Mucosa of stomach (tissue), 1 donor: Measurements from ENCODE around the gene CALM3.
A peak's percentile ranks its signal among the peaks of the same experiment; 100 is the strongest.

Experiments used
- H3K27me3 ChIP-seq: one replicate; pipeline ENCODE4 v1.7.0; 2013; ENCODE audit warnings: mild to moderate bottlenecking, low read length; ENCODE audit not compliant: control insufficient read depth, insufficient read depth
- H3K36me3 ChIP-seq: one replicate; pipeline ENCODE4 v1.7.0; 2013; ENCODE audit warnings: low read length; ENCODE audit not compliant: control insufficient read depth, insufficient read depth
- H3K4me1 ChIP-seq: one replicate; pipeline ENCODE4 v1.7.0; 2013; ENCODE audit warnings: mild to moderate bottlenecking, low read length; ENCODE audit not compliant: control insufficient read depth, insufficient read depth
- H3K4me3 ChIP-seq: one replicate; pipeline ENCODE4 v1.7.0; 2013; ENCODE audit warnings: low read length
- H3K9ac ChIP-seq: one replicate; pipeline ENCODE4 v1.7.0; 2013; ENCODE audit warnings: mild to moderate bottlenecking, low read length, moderate library complexity
- H3K9me3 ChIP-seq: one replicate; pipeline ENCODE4 v1.7.0; 2013; ENCODE audit warnings: mild to moderate bottlenecking, low read length, moderate library complexity; ENCODE audit not compliant: control insufficient read depth
- donor health status: Pancreatic carcinoma.

The CALM3 gene

DNA sequence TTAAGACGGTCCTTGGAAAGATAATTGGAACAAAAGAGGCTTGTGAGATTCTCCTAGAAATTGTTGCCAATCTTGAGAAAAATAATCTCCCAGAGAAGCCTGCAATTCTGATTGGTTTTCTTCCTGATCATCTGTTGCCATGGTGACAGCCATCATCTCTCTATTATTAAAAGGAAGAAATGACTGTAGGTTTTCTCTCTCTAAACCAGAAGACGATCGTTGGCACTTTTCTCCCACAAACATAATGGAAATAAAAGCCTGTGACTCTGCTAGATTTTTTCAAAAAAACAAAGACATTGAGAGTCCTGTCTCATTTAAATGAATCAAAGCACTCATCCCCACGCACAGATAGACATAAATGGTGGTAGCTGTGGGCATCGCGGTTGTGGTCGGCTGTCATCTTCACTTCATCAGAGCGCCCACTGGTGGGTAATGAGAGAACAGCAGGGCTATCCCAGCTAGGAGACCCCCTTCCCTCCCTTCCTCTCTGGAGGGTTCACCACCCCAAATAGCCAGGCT lies 21.7 kb upstream of the CALM3 start:
- H3K4me1 ChIP-seq, result no peaks in the 10 kb centered on the region
- no peaks in the 10 kb centered on the region for H3K36me3 ChIP-seq
- no peak overlapping the region for H3K4me3 ChIP-seq
- no peaks in the 10 kb centered on the region for H3K27me3 ChIP-seq
- H3K9ac ChIP-seq, result no peak overlapping the region
- no peaks in the 10 kb centered on the region for H3K9me3 ChIP-seq

DNA sequence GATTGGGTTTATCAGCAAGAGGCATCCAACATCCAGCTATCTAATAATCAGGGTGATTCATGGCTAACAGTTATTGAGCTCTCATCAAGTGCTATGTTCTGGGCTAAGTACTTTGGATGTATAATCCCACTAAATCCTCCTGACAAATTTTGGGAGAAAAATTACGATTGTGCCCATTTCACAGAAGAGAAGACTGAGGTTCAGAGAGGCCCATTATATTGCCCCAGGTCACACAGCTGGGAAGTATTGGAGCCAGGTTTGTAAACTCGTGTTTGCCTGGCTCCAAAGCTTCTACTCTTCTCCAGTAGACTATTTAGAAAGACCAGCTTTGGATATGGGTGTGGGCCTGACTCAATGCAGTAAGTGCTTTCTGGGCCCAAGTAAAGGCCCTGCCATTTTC lies 20.9 kb upstream of the CALM3 start:
- H3K4me3 ChIP-seq, result no peak overlapping the region
- H3K36me3 ChIP-seq, result no peaks in the 10 kb centered on the region
- H3K4me1 ChIP-seq, result no peaks in the 10 kb centered on the region
- no peaks in the 10 kb centered on the region for H3K9me3 ChIP-seq
- no peaks in the 10 kb centered on the region for H3K27me3 ChIP-seq
- H3K9ac ChIP-seq, result no peak overlapping the region

DNA sequence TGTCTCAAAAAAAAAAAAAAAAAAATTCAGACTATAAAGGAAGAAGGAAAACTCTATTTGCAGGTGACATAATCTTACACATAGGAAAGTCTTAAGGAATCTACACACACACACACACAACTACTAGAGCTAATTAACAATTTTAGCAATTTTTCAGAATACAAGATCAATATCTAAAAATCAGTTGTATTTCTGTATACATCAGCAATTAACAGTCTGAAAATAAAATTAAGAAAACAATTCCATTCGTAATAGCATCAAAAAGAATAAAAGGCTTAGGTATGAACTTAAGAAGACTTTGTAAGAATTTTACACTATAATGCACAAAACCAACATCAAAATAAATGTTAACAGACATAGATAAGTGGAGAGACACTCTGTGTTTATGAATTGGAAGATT lies 15.6 kb upstream of the CALM3 start:
- no peaks in the 10 kb centered on the region for H3K36me3 ChIP-seq
- no peak overlapping the region for H3K9ac ChIP-seq
- no peaks in the 10 kb centered on the region for H3K27me3 ChIP-seq
- H3K9me3 ChIP-seq, result no peaks in the 10 kb centered on the region
- no peaks in the 10 kb centered on the region for H3K4me1 ChIP-seq
- H3K4me3 ChIP-seq, result no peak overlapping the region

DNA sequence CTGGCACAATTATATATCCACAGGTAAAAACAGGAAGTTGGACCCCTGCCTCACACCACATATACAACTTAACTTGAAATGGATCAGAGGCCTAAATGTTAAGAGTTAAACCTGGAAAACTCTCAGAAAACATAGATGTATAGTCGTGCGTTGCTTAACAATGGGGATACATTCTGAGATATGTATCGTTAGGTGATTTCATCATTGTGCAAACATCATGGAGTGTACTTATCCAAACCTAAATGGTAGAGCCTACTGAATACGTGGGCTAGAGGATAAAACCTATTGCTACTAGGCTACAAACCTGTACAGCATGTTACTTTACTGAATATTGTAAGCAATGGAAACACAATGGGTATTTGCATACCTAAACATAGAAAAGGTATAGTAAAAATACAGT lies 14.8 kb upstream of the CALM3 start:
- H3K9me3 ChIP-seq, result no peaks in the 10 kb centered on the region
- H3K4me3 ChIP-seq, result no peak overlapping the region
- no peaks in the 10 kb centered on the region for H3K36me3 ChIP-seq
- H3K27me3 ChIP-seq, result no peaks in the 10 kb centered on the region
- no peak overlapping the region for H3K9ac ChIP-seq
- H3K4me1 ChIP-seq, result no peaks in the 10 kb centered on the region

DNA sequence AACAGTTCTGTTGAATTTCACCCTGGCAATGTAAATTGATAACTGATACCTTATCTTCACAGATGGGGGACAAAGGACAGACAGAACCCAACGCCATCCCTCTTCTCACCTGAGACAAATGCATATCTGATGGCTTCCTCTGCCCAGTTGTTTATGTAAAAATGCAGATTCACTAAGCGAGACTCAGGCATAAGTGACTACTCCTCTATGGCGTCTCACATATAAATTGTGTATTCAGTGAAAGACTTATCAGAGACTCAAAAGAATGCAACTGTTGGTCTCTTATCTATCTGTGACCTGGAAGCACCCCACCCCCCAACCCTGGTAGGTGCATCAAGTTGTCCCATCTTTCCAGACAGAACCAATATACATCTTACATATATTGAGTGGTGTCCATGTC lies 13.3 kb upstream of the CALM3 start:
- Histone ChIP-seq H3K9me3 (no peaks in the 10 kb centered on the region), H3K36me3 (no peaks in the 10 kb centered on the region), H3K27me3 (no peaks in the 10 kb centered on the region), H3K4me3 (no peak overlapping the region), H3K4me1 (peaks cover 2% of the 10 kb centered on the region), H3K9ac (no peak overlapping the region)

DNA sequence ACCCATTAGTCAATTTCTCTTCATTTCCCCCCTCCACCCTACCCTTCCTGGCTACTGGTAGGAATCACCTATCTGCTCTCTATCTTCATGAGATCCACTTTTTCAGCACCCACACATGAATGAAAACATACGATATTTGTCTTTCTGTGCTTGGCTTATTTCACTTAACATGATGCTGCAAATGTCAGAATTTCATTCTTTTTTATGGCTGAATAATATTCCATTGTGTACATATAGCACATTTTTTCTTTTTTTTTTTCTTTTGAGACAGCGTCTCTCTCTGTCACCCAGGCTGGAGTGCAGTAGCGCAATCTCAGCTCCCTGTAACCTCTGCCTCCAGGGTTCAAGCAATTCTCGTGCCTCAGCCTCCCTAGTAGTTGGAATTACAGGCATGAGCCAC lies 9.9 kb upstream of the CALM3 start:
- Histone ChIP-seq H3K9ac (no peak overlapping the region), H3K9me3 (no peaks in the 10 kb centered on the region), H3K27me3 (no peaks in the 10 kb centered on the region), H3K36me3 (no peaks in the 10 kb centered on the region), H3K4me1 (peaks cover 4% of the 10 kb centered on the region), H3K4me3 (no peak overlapping the region)

DNA sequence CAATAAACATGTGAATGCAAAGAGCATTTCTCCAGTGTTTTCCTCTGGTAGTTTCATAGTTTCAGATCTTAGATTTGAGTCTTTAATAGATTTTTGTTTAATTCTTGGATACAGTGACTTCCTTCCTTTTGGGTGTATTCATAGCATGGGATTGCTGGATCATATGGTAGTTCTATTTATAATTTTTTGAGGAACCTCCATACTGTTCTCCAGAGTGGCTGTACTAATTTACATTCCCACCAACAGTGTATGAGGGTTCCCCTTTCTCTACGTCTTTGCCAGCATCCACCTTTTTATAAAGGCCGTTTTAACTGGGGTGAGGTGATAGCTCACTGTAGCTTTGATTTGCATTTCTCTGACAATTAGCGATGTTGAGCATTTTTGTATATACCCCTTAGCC lies 9.3 kb upstream of the CALM3 start:
- H3K36me3 ChIP-seq, result no peaks in the 10 kb centered on the region
- no peaks in the 10 kb centered on the region for H3K9me3 ChIP-seq
- no peak overlapping the region for H3K9ac ChIP-seq
- no peaks in the 10 kb centered on the region for H3K27me3 ChIP-seq
- no peak overlapping the region for H3K4me3 ChIP-seq
- peaks cover 4% of the 10 kb centered on the region for H3K4me1 ChIP-seq

DNA sequence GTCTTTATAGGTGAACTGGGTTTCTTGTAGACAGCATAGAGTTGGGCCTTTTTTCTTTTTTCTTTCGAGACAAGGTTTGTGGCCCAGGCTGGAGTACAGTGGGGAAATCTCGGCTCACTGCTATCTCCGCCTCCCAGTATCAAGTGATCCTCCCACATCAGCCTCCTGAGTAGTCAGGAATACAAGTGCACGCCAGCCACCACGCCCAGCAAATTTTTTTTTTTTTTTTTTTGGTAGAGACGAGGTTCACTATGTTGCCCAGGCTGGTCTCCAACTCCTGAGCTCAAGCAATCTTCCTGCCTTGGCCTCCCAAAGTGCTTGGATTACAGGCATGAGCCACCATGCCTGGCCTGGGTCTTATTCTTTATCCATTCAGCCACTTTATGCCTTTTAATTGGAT lies 5.1 kb upstream of the CALM3 start:
- Histone ChIP-seq H3K9me3 (no peaks in the 10 kb centered on the region), H3K36me3 (no peaks in the 10 kb centered on the region), H3K4me3 (no peak overlapping the region), H3K27me3 (no peaks in the 10 kb centered on the region), H3K4me1 (peaks cover 11% of the 10 kb centered on the region), H3K9ac (no peak overlapping the region)

DNA sequence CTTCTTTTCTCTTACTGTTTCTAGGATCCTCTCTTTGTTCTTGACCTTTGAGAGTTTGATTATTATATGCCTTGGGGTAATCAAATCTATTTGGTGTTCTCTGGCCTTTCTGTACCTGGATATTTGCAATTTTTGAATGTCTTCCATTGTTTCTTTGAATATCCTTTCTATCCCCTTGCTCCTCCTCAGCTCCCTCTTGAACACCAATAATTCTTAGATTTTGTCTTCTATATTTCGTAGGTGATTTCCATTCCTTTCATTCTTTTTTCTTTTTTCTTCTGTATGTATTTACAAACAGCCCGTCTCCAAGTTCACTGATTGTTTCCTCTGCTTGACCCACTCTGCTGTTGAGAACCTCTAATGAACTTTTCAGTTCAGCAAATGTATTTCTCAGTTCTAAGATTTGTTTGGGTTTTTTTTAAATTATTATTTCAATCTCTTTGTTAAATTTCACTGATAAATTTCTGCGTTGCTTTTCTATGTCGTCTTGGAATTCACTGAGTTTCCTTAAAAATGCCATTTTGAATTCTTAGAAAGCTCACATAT lies 2.7 kb upstream of the CALM3 start:
- H3K9me3 ChIP-seq, result no peaks in the 10 kb centered on the region
- H3K27me3 ChIP-seq, result no peaks in the 10 kb centered on the region
- no peak overlapping the region for H3K9ac ChIP-seq
- H3K4me1 ChIP-seq, result peaks cover 12% of the 10 kb centered on the region
- H3K36me3 ChIP-seq, result no peaks in the 10 kb centered on the region
- H3K4me3 ChIP-seq, result no peak overlapping the region

DNA sequence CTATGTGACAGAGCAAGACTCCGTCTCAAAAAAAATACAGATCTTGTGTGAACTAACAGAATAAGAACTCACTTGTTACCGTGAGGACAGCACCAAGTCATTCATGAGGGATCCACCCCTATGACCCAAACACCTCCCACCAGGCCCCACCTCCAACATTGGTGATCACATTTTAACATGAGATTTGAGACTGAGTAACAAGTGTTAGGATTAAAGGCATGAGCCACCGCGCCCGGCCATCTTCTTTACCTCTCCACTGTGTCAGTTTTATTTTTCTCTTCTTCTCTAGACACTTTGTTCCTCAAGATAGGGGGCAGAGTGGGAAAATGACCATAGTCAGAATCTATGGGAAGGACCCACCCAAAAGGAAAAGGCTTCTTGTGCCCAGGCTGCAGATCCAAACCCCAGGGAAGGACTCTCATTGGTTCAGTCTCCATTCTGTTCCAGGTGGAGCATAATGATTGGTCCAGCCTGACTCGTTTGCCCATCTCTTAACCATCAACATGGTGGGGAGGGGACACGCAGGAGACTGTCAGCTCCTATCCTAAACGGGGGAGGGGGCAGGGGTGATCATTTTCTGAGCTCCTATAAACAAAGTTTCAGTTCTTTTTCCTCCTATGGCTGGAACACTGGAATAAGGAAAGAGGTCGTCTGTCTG lies 1.3 kb upstream of the CALM3 start:
- Histone ChIP-seq H3K4me1 (peaks cover 21% of the 10 kb centered on the region), H3K4me3 (peak overlapping the region; percentile 84), H3K9me3 (no peaks in the 10 kb centered on the region), H3K27me3 (no peaks in the 10 kb centered on the region), H3K36me3 (no peaks in the 10 kb centered on the region), H3K9ac (peak overlapping the region; percentile 98)

DNA sequence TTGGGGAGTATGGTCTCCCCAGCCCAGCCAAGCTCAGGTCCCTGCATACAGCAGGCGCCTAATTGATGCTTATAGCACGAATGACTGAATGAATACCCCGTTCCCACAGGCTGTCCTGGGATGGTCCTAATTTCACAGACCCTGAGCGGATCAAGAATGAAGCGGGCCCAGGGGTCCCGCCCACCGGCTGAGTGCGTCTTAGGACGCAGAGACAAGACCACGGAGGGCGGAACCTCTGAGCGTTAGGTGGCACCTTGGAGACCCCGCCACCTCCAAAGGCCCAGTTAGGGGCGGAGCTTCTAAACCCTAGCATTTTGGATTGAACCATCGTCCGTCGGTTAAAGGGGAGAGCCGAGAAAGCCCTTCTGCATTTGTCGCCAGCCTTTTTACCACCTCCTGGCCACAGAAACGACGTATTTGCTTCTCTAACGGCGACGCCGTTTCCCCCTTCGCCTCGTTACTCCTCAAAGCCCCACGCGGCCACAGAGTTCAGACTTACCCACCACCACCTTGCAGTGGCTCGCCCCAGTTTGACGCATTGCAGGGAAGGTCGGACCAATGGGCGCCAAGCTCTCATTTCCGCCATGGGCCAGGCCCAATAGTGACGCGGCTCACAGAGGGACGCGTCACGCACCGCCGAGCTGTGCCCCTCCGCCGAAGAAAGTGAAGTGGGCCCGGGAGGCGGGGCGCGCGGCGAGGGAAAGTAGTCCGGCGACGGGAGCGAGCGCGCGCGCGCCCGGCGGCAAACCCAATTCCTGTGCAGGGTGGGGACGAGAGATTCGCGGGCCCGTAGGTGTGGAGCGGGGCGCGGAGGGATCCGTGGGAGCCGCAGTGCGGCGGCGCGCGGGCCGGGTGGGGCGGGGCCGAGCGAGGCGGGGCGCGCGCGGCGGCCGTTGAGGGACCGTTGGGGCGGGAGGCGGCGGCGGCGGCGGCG lies 479 bp upstream of the CALM3 start:
- peaks cover 24% of the 10 kb centered on the region for H3K4me1 ChIP-seq
- no peaks in the 10 kb centered on the region for H3K9me3 ChIP-seq
- H3K36me3 ChIP-seq, result no peaks in the 10 kb centered on the region
- peak overlapping the region; percentile 100 for H3K9ac ChIP-seq
- H3K27me3 ChIP-seq, result no peaks in the 10 kb centered on the region
- H3K4me3 ChIP-seq, result peak overlapping the region; percentile 84
